GM18907 (cell line): ENCODE results near the gene RBMS3.
"Not testable (repeated sequence)": the region's sequence is repeated elsewhere in the genome, so short reads cannot be mapped to it uniquely, and the experiment has no call there.

Experiments used
- ATAC-seq: cut with Tn5 transposase; IDR thresholded peaks from one replicate; pipeline ENCODE4 v1.9.1; 2021; ENCODE audit warnings: mild to moderate bottlenecking, moderate library complexity; ENCODE audit not compliant: unreplicated experiment

RBMS3 gene

DNA sequence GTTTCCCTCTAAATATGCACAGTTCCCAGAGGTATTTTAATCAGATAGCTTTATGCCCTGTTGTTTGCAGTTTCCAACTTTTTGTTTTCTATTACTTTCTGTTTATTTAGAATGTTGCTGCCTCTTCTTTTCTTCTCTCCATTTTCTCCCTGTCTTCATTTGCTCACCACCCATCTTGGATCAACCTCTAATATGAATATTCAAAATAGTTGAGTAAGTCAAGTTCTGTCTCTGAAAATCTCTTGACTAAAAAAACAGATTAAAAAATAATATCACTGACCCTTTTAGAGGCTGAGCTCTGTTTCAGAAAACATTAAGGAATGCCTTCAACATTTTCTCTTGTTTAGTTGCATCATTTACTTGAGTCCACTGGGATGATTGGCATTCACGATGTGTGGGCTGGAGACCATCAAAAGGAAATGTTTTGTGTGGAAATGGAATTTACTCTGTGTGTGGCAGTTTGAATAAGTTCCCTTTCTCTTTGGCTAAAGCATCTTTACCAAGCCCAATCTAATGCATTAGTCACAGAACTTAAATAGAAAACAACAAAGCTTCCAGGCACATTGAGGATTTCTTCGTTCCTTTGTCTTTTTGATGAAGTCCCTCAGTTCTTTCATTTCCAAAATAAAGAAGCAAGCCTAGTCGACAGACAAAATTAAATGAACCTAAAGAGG is 691.6 kb downstream of the RBMS3 start:
- no peak for ATAC-seq

DNA sequence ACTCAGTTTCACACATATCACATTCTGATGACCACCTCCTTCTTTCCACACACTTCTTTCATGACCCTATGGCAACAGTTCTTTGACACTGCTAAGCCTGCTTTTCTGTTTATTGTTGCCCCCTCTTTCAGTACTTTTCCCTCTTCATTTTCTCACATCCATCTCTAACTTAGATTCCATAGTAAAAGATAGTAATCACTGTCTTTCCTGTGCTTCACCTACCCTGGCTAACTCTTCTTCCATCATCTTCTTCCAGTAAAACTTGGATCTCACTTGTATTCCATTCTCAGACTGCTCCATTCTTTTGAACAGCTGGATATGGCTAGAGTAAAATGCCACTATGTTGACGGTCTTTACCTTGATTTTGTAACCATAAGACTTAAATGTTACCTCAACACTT is 692.9 kb downstream of the RBMS3 start:
- no peak for ATAC-seq

DNA sequence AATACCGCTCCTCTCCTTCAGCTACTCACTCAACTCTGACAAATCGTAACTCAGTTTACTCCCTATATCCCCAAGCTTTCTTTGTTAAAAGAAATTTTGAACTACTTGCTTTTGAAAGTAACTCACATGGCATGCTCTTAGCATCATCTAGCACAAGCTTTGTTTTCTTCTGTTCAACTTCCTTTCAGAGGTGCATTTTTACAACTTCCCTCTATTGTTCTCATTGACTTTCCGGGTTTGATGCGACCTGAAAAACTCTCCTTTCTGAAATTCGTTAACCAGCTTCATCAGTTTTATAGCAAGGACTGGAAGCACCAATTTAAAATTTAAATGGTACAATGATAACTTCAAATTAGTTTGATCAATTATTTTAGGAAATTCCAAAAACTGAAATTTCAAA is 696.0 kb downstream of the RBMS3 start:
- no peak for ATAC-seq

- no peak for ATAC-seq
Observed at GRCh38 chr3:29977360-29977759, 696.5 kb downstream of the RBMS3 start.

DNA sequence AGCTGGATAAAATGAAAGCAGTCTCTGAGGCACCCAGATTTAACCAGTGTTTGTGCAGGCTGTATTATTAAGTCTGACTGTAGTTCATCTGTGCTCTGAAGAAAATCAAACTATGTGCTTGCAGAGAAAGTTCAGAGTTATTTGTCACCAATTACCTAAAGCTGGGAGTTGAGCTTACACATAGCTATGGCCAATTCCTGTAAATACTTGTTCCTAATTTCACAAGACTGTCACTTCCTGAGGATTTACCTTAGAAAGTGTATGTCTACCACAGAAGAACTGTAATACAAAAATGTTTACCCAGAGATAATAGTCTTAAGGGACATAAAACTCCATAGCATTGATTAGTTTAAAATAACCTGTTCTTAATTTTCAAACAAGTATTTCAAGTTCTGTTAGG is 697.2 kb downstream of the RBMS3 start:
- ATAC-seq: no peak

DNA sequence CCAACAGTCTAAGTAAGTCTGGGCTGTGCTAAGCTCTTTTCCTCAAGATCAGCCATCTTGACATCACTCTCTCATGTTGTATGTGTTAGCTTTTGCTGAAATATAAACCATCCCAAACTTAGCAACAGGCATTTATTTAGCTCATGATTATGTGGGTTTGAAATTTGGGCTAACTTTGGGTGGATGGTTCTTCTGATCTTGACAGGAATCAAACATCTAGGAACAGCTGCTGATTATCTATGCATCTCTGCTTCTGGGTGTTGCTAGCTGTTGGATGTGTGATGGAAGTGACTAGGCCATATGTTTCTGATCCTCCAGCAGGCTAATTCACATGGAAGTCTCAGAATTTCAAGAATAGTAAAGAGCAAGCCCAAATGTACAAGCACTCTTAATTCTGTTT is 710.3 kb downstream of the RBMS3 start:
- ATAC-seq: no peak

DNA sequence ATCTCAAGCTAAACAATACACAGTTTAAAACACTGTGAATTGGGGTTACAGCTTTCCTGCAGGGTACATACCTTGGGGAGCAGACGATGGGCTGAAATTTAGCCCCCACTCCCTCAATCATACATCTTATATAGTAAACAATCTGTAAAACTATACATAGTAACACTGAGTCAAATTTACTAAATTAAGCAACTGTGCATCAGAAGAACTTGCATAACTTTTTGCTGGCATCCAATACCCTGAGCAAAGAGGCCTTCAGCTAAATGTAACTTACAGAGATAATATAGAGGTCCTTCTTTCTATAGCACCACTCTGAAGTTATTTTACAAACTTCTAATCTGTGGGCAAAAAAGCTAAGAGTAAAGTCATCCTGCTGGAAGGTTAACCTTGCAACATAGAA is 721.9 kb downstream of the RBMS3 start:
- ATAC-seq: no peak

GRCh38 chr3:30003741-30004140 is 722.9 kb downstream of the RBMS3 start:
- ATAC-seq: no peak

DNA sequence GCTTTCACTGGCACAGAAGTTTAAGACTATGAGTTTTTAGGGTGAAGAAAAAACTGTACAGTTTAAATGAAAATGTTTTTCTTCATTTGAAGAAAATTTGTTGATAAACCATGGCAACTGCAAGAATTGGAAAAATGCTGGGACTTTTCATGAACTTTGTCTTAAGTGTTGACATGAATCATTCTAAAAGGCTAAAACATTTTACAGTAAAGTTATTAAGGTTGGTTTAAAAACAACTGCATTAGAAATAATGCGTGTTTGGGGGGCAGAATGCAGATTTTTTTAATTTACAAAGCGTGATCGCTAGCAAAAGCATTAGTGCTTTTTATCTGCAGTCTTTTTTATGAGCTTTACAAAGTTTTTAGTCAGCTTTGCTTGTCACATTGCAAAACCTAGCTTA is 723.6 kb downstream of the RBMS3 start:
- ATAC-seq: no peak

DNA sequence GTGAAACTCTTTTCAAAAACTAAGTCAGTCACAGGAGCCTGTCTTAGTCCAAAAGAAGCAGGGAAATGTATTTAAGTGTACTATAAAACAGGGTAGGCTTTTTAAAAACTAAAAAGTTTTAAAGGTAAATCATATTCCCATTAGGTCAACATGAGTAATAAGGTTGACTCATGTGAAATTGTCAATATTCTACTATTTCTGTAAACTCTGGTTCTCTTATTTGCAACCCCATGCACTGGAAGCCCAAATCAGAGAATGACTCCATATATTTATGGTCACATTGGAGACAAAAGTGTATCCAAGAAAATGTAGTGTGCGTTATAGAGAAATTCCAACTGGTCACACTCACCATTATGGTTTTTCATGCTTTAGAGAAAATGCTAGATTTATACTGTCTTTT is 725.2 kb downstream of the RBMS3 start:
- ATAC-seq: no peak

DNA sequence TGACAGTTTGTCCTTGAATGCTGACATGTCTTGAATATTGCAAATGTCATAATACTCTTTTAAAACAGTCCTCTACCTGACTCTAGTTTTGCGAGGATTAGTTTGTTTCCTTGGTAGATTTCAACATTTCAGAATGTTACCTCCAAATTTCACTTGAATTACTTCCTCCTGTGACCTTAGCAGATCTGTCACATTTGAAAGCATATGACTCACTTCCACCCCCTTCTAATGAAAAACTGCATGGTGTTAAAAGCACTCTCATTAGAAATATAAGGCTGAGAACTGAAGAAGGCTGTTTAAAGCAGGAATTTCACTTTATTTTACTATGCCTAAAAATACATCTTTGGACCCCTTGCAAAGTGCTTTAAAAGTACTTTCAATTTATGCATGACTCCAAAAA is 726.8 kb downstream of the RBMS3 start:
- ATAC-seq: no peak

GRCh38 chr3:30011237-30011803 is 730.4 kb downstream of the RBMS3 start:
- ATAC-seq: no peak

DNA sequence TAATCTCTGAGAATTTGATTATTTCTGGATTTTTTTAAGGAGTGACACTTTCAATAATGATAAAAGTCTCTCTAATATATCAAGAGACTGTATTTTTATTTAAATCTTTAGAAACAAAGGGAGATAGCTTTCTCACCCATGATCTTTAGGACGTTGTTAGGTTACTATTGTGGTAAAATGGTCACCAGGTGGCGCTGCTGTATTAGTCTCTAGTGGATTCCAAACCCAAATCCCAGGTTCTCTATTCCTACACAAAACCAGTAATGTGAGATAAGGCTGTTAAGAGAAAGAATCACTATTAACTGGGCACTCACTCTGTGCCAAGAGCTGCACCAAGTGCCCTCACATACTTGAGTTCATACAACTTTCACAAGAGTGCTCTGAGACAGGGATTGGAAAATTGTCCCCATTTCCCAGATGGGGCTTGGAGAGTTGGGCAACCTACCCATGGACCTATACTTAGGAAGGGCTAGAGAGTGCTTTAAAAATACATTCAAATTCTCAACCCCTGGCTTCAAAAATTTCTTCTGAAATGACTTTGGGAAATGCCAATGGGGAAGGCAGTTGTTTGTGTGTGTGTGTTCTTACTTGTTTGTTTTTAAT is 732.2 kb downstream of the RBMS3 start:
- no peak for ATAC-seq

DNA sequence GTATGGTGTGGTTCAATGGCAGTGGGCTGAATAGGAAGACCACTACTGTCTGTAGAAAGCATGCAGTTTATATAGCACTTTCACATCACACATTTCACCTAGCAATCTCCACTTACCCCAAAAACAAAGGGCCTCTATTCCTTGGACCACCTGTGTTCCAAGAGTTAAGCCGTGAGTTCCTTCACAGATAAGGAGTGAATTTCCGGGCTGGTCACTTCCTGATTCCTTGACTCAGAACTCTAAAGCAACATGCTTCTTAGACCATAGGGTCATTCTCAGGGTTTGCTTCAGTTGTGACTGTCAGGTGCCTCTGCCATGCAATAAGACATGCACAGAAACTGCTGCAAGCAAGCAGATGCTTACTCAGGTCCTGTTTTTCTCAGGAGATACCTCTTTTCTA is 737.0 kb downstream of the RBMS3 start:
- ATAC-seq: no peak

GRCh38 chr3:30020380-30020779 is 739.5 kb downstream of the RBMS3 start:
- ATAC-seq: no peak

DNA sequence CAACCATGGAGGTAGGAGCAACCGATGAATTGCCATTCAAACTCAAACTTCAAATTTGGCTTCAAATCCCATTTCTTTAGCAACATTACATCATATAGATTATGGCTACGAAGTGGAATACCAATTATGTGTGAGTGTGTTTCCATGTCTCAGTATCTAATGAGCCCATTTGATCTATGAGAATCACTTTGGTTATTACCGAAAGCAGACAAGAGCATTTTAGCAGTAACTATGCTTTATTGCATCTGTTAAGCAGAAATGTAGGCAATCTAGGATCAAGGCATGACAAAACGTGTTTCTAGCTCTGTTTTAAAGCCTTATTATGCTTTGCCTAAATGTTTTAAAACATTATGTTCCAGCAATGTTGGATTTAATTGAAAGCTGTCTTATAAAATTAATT is 743.6 kb downstream of the RBMS3 start:
- ATAC-seq: no peak

- ATAC-seq: no peak
Observed at GRCh38 chr3:30026851-30027250, 746.0 kb downstream of the RBMS3 start.

GRCh38 chr3:30034246-30034991 is 753.5 kb downstream of the RBMS3 start:
- no peak for ATAC-seq

- ATAC-seq: no peak
Observed at GRCh38 chr3:30035935-30036567, 755.2 kb downstream of the RBMS3 start.

DNA sequence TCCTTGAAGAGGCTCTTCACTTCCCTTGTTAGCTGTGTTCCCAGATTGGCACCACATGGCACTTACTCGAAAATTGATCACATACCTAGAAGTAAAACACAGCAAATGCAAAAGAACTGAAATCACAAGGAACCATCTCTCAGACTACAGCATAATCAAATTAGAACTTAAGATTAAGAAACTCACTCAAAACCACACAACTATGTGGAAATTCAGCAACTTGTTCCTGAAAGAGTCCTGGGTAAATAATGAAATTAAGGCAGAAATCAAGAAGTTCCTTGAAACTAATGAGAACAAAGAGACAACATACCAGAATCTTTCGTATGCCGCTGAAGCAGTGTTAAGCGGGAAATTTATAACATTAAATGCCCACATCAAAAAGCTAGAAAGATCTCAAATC is 759.3 kb downstream of the RBMS3 start:
- ATAC-seq: no peak

GRCh38 chr3:30041481-30041880 is 760.6 kb downstream of the RBMS3 start:
- ATAC-seq: not testable (repeated sequence)
